MM.1S (cell line): ENCODE data around the gene ZNF175.
A peak's percentile ranks its signal among the peaks of the same experiment; 100 is the strongest.

Experiments
- DNase-seq: peaks from one replicate; pipeline ENCODE4 v3.0.0-alpha.2; 2015
- H2AFZ ChIP-seq: fragments of 300-600 bp; sonication (generic); 2 replicates; pipeline ENCODE4 v1.6.0; 2016; ENCODE audit warnings: antibody characterized with exemption, low read length
- H3F3A ChIP-seq: fragments of 300-600 bp; sonication (generic); 2 replicates; pipeline ENCODE4 v1.6.1; 2016; ENCODE audit warnings: mild to moderate bottlenecking, antibody characterized with exemption, low read length, moderate library complexity, mixed read lengths; ENCODE audit not compliant: insufficient read depth
- H3K27ac ChIP-seq: fragments of 300-600 bp; sonication (generic); 2 replicates; pipeline ENCODE4 v1.5.1; 2016; ENCODE audit warnings: mild to moderate bottlenecking, low read length
- H3K27me3 ChIP-seq: fragments of 300-600 bp; sonication (generic); replicated peaks from 2 replicates; pipeline ENCODE4 v1.6.0; 2016; ENCODE audit warnings: low read length; ENCODE audit not compliant: insufficient read depth
- H3K36me3 ChIP-seq: fragments of 300-600 bp; sonication (generic); replicated peaks from 2 replicates; pipeline ENCODE4 v1.6.1; 2016; ENCODE audit warnings: mild to moderate bottlenecking, low read length, mixed read lengths; ENCODE audit not compliant: insufficient read depth
- H3K4me1 ChIP-seq: fragments of 300-600 bp; sonication (generic); 2 replicates; pipeline ENCODE4 v1.6.1; 2016; ENCODE audit warnings: low read length, mixed read lengths
- H3K4me2 ChIP-seq: fragments of 300-600 bp; sonication (generic); 2 replicates; pipeline ENCODE4 v1.6.0; 2016; ENCODE audit warnings: low read depth, low read length
- H3K4me3 ChIP-seq: fragments of 300-600 bp; sonication (generic); 2 replicates; pipeline ENCODE4 v1.5.1; 2016; ENCODE audit warnings: low read length, mixed read lengths
- H3K79me2 ChIP-seq: fragments of 300-600 bp; sonication (generic); 2 replicates; pipeline ENCODE4 v1.6.1; 2016; ENCODE audit warnings: mixed run types, low read length, mixed read lengths
- H3K9ac ChIP-seq: fragments of 300-600 bp; sonication (generic); 2 replicates; pipeline ENCODE4 v1.6.1; 2016; ENCODE audit warnings: low read length, mixed read lengths
- H3K9me2 ChIP-seq: fragments of 300-600 bp; sonication (generic); replicated peaks from 2 replicates; pipeline ENCODE4 v1.6.1; 2016; ENCODE audit warnings: mild to moderate bottlenecking, low read length, mixed read lengths; ENCODE audit not compliant: insufficient read depth
- H3K9me3 ChIP-seq: fragments of 300-600 bp; sonication (generic); replicated peaks from 2 replicates; pipeline ENCODE4 v1.6.1; 2016; ENCODE audit warnings: mild to moderate bottlenecking, low read length, mixed read lengths; ENCODE audit not compliant: insufficient read depth
- H4K20me1 ChIP-seq: fragments of 300-600 bp; sonication (generic); 2 replicates; pipeline ENCODE4 v1.6.1; 2016; ENCODE audit warnings: mild to moderate bottlenecking, low read length, moderate library complexity, mixed read lengths; ENCODE audit not compliant: insufficient read depth
- CTCF ChIP-seq: fragments of 300-600 bp; sonication (generic); IDR thresholded peaks from 2 replicates; pipeline ENCODE4 v1.5.1; 2016; ENCODE audit warnings: antibody characterized with exemption, low read length, mixed read lengths
- EZH2 ChIP-seq: fragments of 300-600 bp; sonication (generic); optimal IDR thresholded peaks from 2 replicates; pipeline ENCODE3; 2017; ENCODE audit warnings: low read depth, mild to moderate bottlenecking, antibody characterized with exemption, low read length, mixed read lengths
- EZH2phosphoT487 ChIP-seq: fragments of 300-600 bp; sonication (generic); IDR thresholded peaks from 2 replicates; pipeline ENCODE4 v1.6.1; 2018; ENCODE audit warnings: antibody characterized with exemption, low read length

The ZNF175 gene

DNA sequence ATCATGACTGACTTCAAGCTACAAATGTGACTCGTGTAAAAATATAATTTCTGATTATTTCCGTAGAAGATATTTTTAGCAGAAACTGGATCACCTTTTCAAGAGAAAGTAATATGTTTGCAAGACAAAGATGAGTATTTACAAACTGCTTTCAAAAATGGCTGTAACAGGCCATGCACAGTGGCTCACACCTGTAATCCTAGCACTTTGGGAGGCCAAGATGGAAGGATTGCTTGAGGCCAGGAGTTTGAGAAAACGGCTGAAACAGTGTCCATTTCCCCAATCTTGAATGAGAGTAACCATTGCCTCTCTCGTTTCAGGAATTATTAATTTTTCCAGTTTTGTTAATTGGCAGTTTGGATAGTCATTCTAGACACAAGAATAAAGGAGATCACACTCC, 3.5 kb upstream of the ZNF175 start:
- H4K20me1 ChIP-seq: no peaks in the 10 kb centered on the region
- TF ChIP-seq EZH2phosphoT487: no peak
- TF ChIP-seq CTCF: no peak
- TF ChIP-seq EZH2: no peak
- H3K4me1 ChIP-seq: no peaks in the 10 kb centered on the region
- H3K9me2 ChIP-seq: no peaks in the 10 kb centered on the region
- H3K9me3 ChIP-seq: no peaks in the 10 kb centered on the region
- no peak overlapping the region for H3K9ac ChIP-seq
- no peaks in the 10 kb centered on the region for H3K27me3 ChIP-seq
- no peaks in the 10 kb centered on the region for H3K79me2 ChIP-seq
- H3K4me3 ChIP-seq: no peak overlapping the region
- H3K27ac ChIP-seq: no peak overlapping the region
- H3K4me2 ChIP-seq: no peak overlapping the region
- no peak for DNase-seq
- no peaks in the 10 kb centered on the region for H3K36me3 ChIP-seq
- H3F3A ChIP-seq: no peaks in the 10 kb centered on the region
- H2AFZ ChIP-seq: no peak overlapping the region

- no peaks in the 10 kb centered on the region for H3K9me2 ChIP-seq
- no peaks in the 10 kb centered on the region for H3K4me1 ChIP-seq
- no peak overlapping the region for H3K4me3 ChIP-seq
- H3K27me3 ChIP-seq: no peaks in the 10 kb centered on the region
- no peak for TF ChIP-seq EZH2
- TF ChIP-seq CTCF: no peak
- TF ChIP-seq EZH2phosphoT487: no peak
- no peak overlapping the region for H3K27ac ChIP-seq
- H3K79me2 ChIP-seq: no peaks in the 10 kb centered on the region
- no peak overlapping the region for H2AFZ ChIP-seq
- no peaks in the 10 kb centered on the region for H3K36me3 ChIP-seq
- H3K9me3 ChIP-seq: no peaks in the 10 kb centered on the region
- H3F3A ChIP-seq: no peaks in the 10 kb centered on the region
- no peaks in the 10 kb centered on the region for H4K20me1 ChIP-seq
- no peak overlapping the region for H3K4me2 ChIP-seq
- H3K9ac ChIP-seq: no peak overlapping the region
- DNase-seq: no peak
Observed at GRCh38 chr19:51568456-51568855, 2.6 kb upstream of the ZNF175 start.

DNA sequence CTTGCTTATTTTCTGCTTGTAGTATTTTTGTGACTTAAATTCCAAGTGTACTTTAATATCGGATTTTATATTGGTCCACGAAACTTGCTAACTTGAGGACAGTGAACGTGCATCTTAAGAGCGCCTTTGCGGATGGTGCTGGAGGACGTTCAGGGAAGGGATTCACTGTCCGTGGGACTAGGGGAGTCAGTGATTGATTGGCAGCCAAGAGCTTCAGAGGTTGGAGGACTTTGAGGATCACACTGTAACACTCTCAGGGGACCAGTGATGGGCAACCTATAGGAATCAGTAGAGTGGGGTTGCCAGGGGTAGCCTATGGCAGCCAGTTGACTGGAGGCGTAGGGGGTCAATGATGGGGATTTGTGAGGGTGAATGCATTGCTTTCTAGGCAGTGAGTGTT, 516 bp downstream of the ZNF175 start:
- no peaks in the 10 kb centered on the region for H3K4me1 ChIP-seq
- H3K4me2 ChIP-seq: peak overlapping the region; percentile 39; the same call in 1 of the 2 replicates

More for the DNA sequence above, 516 bp downstream of the ZNF175 start:
- Histone ChIP-seq H3K9me3 (no peaks in the 10 kb centered on the region), H3K4me3 (peak overlapping the region; percentile 58), H3F3A (no peaks in the 10 kb centered on the region), H3K36me3 (no peaks in the 10 kb centered on the region), H3K27ac (no peak overlapping the region), H3K9ac (no peak overlapping the region), H3K27me3 (no peaks in the 10 kb centered on the region), H4K20me1 (no peaks in the 10 kb centered on the region), H3K79me2 (no peaks in the 10 kb centered on the region), H3K9me2 (no peaks in the 10 kb centered on the region), H2AFZ (peak overlapping the region; percentile 53; the same call in 1 of the 2 replicates)
- no peak for DNase-seq
- TF ChIP-seq CTCF: no peak
- TF ChIP-seq EZH2phosphoT487: no peak
- no peak for TF ChIP-seq EZH2
